ENCODE data around the gene KIAA1217.

DNA sequence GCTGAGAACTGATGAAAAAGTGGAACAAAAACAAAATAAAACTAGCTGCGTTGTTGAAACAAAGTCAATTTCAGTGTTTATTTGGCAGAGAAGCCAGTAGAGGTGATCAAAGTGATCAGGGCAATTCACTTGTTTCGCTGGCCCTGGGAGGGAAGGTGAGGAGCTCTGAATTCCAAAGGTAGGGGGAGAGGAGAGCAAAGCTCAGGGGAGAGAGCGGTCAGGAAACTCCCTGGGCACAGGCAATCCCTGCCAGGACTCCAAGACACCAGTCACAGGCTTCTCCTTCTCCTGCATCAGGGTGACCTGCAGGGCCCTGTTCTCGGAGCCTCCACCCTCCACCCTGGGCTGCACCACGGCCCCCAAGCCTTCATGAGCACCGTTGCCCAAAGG lies 6.8 kb upstream of the KIAA1217 start:
- TF ChIP-seq, protein P1, sequence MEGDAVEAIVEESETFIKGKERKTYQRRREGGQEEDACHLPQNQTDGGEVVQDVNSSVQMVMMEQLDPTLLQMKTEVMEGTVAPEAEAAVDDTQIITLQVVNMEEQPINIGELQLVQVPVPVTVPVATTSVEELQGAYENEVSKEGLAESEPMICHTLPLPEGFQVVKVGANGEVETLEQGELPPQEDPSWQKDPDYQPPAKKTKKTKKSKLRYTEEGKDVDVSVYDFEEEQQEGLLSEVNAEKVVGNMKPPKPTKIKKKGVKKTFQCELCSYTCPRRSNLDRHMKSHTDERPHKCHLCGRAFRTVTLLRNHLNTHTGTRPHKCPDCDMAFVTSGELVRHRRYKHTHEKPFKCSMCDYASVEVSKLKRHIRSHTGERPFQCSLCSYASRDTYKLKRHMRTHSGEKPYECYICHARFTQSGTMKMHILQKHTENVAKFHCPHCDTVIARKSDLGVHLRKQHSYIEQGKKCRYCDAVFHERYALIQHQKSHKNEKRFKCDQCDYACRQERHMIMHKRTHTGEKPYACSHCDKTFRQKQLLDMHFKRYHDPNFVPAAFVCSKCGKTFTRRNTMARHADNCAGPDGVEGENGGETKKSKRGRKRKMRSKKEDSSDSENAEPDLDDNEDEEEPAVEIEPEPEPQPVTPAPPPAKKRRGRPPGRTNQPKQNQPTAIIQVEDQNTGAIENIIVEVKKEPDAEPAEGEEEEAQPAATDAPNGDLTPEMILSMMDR (IDR thresholded peaks at IDR 0.05; ENCODE audit: borderline replicate concordance, extremely low read depth, low read length, poor library complexity, severe bottlenecking) = no peak
- TF ChIP-seq EZH2 (IDR thresholded peaks at IDR 0.05; ENCODE audit: borderline replicate concordance, low read depth, low read length, severe bottlenecking) = no peak
